Measurements from ENCODE around the gene HAS3. TPM values are rescaled to one million over a fixed set of nuclear protein-coding genes. Genes with fewer than 3 reads are reported as not detected.
A peak's percentile ranks its signal among the peaks of the same experiment; 100 is the strongest.
"Not testable (repeated sequence)": the region's sequence is repeated elsewhere in the genome, so short reads cannot be mapped to it uniquely, and the experiment has no call there.

Gene HAS3
- total RNA-seq, 2 donors from 2014 or later = 5.1 to 19.9 TPM

DNA sequence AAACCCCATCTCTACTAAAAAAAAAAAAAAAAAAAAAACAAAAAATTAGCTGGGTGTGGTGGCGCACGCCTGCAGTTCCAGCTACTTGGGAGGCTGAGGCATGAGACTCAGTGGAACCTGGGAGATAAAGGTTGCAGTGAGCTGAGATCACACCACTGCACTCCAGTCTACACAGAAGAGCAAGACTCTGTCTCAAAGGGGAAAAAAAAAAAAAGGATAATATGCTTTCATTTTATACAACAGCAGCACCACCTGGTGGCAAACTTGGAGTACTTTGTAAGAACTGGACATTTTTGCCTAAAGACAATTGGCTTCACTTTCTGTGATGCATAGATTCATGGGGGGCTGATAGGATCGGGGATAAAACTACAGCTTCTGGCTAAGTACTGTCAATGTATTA lies 18.5 kb downstream of the HAS3 start:
- TF ChIP-seq, protein P1, sequence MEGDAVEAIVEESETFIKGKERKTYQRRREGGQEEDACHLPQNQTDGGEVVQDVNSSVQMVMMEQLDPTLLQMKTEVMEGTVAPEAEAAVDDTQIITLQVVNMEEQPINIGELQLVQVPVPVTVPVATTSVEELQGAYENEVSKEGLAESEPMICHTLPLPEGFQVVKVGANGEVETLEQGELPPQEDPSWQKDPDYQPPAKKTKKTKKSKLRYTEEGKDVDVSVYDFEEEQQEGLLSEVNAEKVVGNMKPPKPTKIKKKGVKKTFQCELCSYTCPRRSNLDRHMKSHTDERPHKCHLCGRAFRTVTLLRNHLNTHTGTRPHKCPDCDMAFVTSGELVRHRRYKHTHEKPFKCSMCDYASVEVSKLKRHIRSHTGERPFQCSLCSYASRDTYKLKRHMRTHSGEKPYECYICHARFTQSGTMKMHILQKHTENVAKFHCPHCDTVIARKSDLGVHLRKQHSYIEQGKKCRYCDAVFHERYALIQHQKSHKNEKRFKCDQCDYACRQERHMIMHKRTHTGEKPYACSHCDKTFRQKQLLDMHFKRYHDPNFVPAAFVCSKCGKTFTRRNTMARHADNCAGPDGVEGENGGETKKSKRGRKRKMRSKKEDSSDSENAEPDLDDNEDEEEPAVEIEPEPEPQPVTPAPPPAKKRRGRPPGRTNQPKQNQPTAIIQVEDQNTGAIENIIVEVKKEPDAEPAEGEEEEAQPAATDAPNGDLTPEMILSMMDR (IDR thresholded peaks at IDR 0.05) = peak; percentile 61
- intact Hi-C loops (cut with DNase I) = loop anchor here (5.0 kb wide), 2 partner anchors 222 to 277 kb away; no protein-coding TSS in a partner anchor

GRCh38 chr16:69124406-69124805 lies 19.0 kb downstream of the HAS3 start:
- intact Hi-C loops (cut with DNase I) = loop anchor here (5.0 kb wide), 2 partner anchors 222 to 277 kb away; no protein-coding TSS in a partner anchor
- H3K9ac ChIP-seq (ENCODE audit: low read depth in 2 of 2, low read length in 2 of 2); H3K27ac ChIP-seq; H3K27me3 ChIP-seq; H3K4me1 ChIP-seq; H3K9me3 ChIP-seq; DNase-seq; H3K4me3 ChIP-seq; H3K36me3 ChIP-seq: not testable (repeated sequence)

More for the DNA sequence above, 18.5 kb downstream of the HAS3 start:
- Histone ChIP-seq H3K4me3 (no peak overlapping the region), H3K9ac (ENCODE audit: low read depth in 2 of 2, low read length in 2 of 2) (no peak overlapping the region), H3K36me3 (peaks cover 4% of the 10 kb centered on the region), H3K27ac (no peak overlapping the region), H3K9me3 (no peaks in the 10 kb centered on the region), H3K4me1 (no peaks in the 10 kb centered on the region), H3K27me3 (no peaks in the 10 kb centered on the region)
- peak; percentile 70 for DNase-seq

GRCh38 chr16:69124961-69125360 lies 19.5 kb downstream of the HAS3 start:
- H3K9me3 ChIP-seq; H3K4me3 ChIP-seq; H3K36me3 ChIP-seq; DNase-seq; H3K4me1 ChIP-seq; H3K27me3 ChIP-seq; H3K27ac ChIP-seq; H3K9ac ChIP-seq (ENCODE audit: low read depth in 2 of 2, low read length in 2 of 2): not testable (repeated sequence)
- intact Hi-C loops (cut with DNase I) = loop anchor here (5.0 kb wide), 2 partner anchors 223 to 278 kb away; no protein-coding TSS in a partner anchor

DNA sequence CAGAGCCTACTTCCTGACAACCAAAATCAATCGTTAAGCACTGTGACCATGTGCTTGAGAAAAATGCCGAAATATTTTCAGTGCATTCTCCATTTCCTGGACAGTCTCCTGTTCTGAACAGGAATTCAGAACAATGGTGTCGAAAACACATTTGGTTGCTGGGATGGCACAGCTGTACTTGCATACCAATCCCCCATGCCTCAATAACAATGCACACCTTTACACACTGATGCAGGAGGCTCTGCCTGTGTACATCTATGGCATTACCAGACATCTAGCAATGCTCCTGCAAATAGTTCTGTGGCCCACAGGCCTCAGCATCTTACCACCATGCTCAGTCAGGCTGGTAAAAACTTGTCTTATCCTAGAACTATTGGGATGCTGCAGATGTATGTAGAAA lies 20.8 kb downstream of the HAS3 start:
- no peaks in the 10 kb centered on the region for H3K9me3 ChIP-seq
- DNase-seq = no peak
- no peaks in the 10 kb centered on the region for H3K36me3 ChIP-seq
- H3K27ac ChIP-seq = no peak overlapping the region
- H3K4me1 ChIP-seq = peaks cover 3% of the 10 kb centered on the region
- no peaks in the 10 kb centered on the region for H3K27me3 ChIP-seq
- TF ChIP-seq, protein P1 (IDR thresholded peaks at IDR 0.05) = no peak
- intact Hi-C loops (cut with DNase I) = no loop called here
- H3K9ac ChIP-seq (ENCODE audit: low read depth in 2 of 2, low read length in 2 of 2) = no peak overlapping the region
- H3K4me3 ChIP-seq = no peak overlapping the region

DNA sequence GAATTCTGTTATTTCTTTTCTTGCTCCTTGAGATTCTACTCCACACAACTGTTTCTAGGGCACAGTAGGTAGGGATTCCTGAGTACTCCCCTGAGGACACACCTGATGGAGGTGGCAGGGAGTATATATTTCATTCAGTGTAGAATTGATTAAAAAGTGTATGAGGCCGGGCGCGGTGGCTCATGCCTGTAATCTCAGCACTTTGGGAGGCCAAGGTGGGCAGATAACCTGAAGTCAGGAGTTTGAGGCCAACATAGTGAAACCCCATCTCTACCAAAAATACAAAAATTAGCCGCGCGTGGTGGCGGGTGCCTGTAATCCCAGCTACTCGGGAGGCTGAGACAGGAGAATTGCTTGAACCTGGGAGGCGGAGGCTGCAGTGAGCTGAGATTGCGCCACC lies 21.3 kb downstream of the HAS3 start:
- intact Hi-C loops (cut with DNase I); H3K36me3 ChIP-seq; H3K9me3 ChIP-seq; H3K9ac ChIP-seq (ENCODE audit: low read depth in 2 of 2, low read length in 2 of 2); H3K4me1 ChIP-seq; H3K27me3 ChIP-seq; H3K27ac ChIP-seq; H3K4me3 ChIP-seq; DNase-seq: not testable (repeated sequence)

DNA sequence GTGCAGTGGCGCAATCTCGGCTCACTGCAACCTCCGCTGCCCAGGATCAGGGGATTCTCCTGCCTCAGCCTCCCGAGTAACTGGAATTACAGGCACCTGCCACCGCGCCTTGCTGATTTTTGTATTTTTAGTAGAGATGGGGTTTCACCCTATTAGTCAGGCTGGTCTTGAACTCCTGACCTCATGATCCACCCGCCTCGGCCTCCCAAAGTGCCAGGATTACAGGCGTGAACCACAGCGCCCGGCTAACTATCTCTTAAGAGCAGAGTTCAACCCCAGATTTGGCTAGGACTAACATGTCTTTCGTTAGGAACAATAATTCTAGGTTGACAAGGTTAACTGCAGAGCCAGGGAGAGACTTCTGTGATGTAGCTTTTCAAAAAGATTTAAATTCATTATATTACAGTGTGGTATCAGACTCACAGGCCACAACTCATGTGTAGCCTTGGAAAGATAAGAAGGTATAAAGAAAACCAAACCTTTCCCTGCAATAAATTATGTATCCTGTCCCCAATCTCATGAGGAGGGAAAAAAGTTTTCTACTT lies 22.6 kb downstream of the HAS3 start:
- TF ChIP-seq, protein P1 (IDR thresholded peaks at IDR 0.05) = no peak
- Histone ChIP-seq H3K9me3 (no peaks in the 10 kb centered on the region), H3K4me3 (no peak overlapping the region), H3K4me1 (peaks cover 3% of the 10 kb centered on the region), H3K36me3 (no peaks in the 10 kb centered on the region), H3K9ac (ENCODE audit: low read depth in 2 of 2, low read length in 2 of 2) (no peak overlapping the region), H3K27ac (no peak overlapping the region), H3K27me3 (no peaks in the 10 kb centered on the region)
- intact Hi-C loops (cut with DNase I) = no loop called here
- no peak for DNase-seq

- peaks cover 3% of the 10 kb centered on the region for H3K4me1 ChIP-seq
- intact Hi-C loops (cut with DNase I) = no loop called here
- DNase-seq = no peak
- no peaks in the 10 kb centered on the region for H3K9me3 ChIP-seq
- H3K27me3 ChIP-seq = no peaks in the 10 kb centered on the region
- no peaks in the 10 kb centered on the region for H3K36me3 ChIP-seq
- H3K9ac ChIP-seq (ENCODE audit: low read depth in 2 of 2, low read length in 2 of 2) = no peak overlapping the region
- TF ChIP-seq, protein P1 (IDR thresholded peaks at IDR 0.05) = no peak
- no peak overlapping the region for H3K4me3 ChIP-seq
- no peak overlapping the region for H3K27ac ChIP-seq
Measured at GRCh38 chr16:69130461-69130860, 25.0 kb downstream of the HAS3 start.

Data from colonic mucosa (tissue), 4 donors.